ENCODE measurements around the gene URB2.

GRCh38 chr1:229689273-229689672 lies 63.2 kb downstream of the URB2 start:
- no peak for TF ChIP-seq POLR2A (IDR thresholded peaks at IDR 0.05)
- no peak for TF ChIP-seq CTCF (IDR thresholded peaks at IDR 0.05)
